WTC11 (cell line): ENCODE results near the gene LTA4H. TPM values are rescaled to one million over a fixed set of nuclear protein-coding genes. Genes with fewer than 3 reads are reported as not detected.

Source experiments
- ATAC-seq: fragments of 200-7000 bp; cut with Tn5 transposase; 2 replicates; pipeline ENCODE4 v1.10.0; 2021; ENCODE audit warnings: mild to moderate bottlenecking, moderate library complexity
- CTCF ChIA-PET: fragments of 300-600 bp; sonication (Branson Sonifier 250); formaldehyde crosslinking; loops from one replicate; lab custom pipeline; 2021; ENCODE audit warnings: antibody characterized with exemption; lab: Charles Lee
- POLR2A ChIA-PET: fragments of 350-600 bp; sonication (Branson Sonifier 250); formaldehyde crosslinking; loops from one replicate; lab custom pipeline; 2021; ENCODE audit warnings: antibody characterized with exemption; lab: Charles Lee
- DNase-seq: peaks from one replicate; pipeline ENCODE4 v3.0.0; 2021; ENCODE audit warnings: low spot score
- H3K27ac Mint-ChIP-seq: 2 replicates; pipeline ENCODE4 v1.8.0; 2021; ENCODE audit warnings: mixed read lengths
- H3K27me3 Mint-ChIP-seq: 2 replicates; pipeline ENCODE4 v1.8.0; 2021; ENCODE audit warnings: low read depth, mild to moderate bottlenecking, moderate library complexity, mixed read lengths
- H3K36me3 Mint-ChIP-seq: 2 replicates; pipeline ENCODE4 v1.8.0; 2021; ENCODE audit warnings: mixed read lengths
- H3K4me1 Mint-ChIP-seq: 2 replicates; pipeline ENCODE4 v1.8.0; 2022; ENCODE audit warnings: mixed read lengths
- H3K4me3 Mint-ChIP-seq: 2 replicates; pipeline ENCODE4 v1.8.0; 2021; ENCODE audit warnings: mild to moderate bottlenecking, moderate library complexity, mixed read lengths
- H3K9me3 Mint-ChIP-seq: 2 replicates; pipeline ENCODE4 v1.8.0; 2021; ENCODE audit warnings: mixed read lengths
- AR ChIP-seq: fragments of 250-450 bp; sonication (Bioruptor Pico); IDR thresholded peaks from 2 replicates; pipeline ENCODE4 v1.9.0; 2021; ENCODE audit warnings: mild to moderate bottlenecking
- E2F5 ChIP-seq: sonication (generic); formaldehyde crosslinking; IDR thresholded peaks from 2 replicates; pipeline ENCODE4 v1.8.1; 2022; ENCODE audit warnings: mild to moderate bottlenecking, moderate library complexity, missing genetic modification reagents
- ETV6 ChIP-seq: sonication (generic); formaldehyde crosslinking; IDR thresholded peaks from 2 replicates; pipeline ENCODE4 v1.8.1; 2022; ENCODE audit warnings: mild to moderate bottlenecking, missing genetic modification reagents
- GRHL2 ChIP-seq: fragments of 250-450 bp; sonication (Bioruptor Pico); IDR thresholded peaks from 2 replicates; pipeline ENCODE4 v1.8.0; 2022; ENCODE audit warnings: mild to moderate bottlenecking, moderate library complexity; ENCODE audit not compliant: insufficient replicate concordance, severe bottlenecking
- GTF2I ChIP-seq: fragments of 250-450 bp; sonication (Bioruptor Pico); conservative IDR thresholded peaks from 2 replicates; pipeline ENCODE4 v1.4.0; 2021; ENCODE audit warnings: mild to moderate bottlenecking
- HMGXB4 ChIP-seq: sonication (generic); formaldehyde crosslinking; IDR thresholded peaks from 2 replicates; pipeline ENCODE4 v1.8.1; 2023; ENCODE audit warnings: mild to moderate bottlenecking, moderate library complexity, missing genetic modification reagents
- JAZF1 ChIP-seq: fragments of 250-450 bp; sonication (Bioruptor Pico); IDR thresholded peaks from 2 replicates; pipeline ENCODE4 v1.9.0; 2021; ENCODE audit warnings: moderate library complexity, mild to moderate bottlenecking, inconsistent platforms
- PREB ChIP-seq: sonication (generic); formaldehyde crosslinking; IDR thresholded peaks from 2 replicates; pipeline ENCODE4 v1.8.1; 2022; ENCODE audit warnings: mild to moderate bottlenecking, missing genetic modification reagents, moderate library complexity, borderline replicate concordance
- TCF7 ChIP-seq: sonication (generic); formaldehyde crosslinking; IDR thresholded peaks from 2 replicates; pipeline ENCODE4 v1.8.0; 2022; ENCODE audit warnings: mild to moderate bottlenecking, low read depth, missing genetic modification reagents, moderate library complexity
- ZBTB21 ChIP-seq: sonication (generic); formaldehyde crosslinking; IDR thresholded peaks from 2 replicates; pipeline ENCODE4 v1.8.1; 2023; ENCODE audit warnings: mild to moderate bottlenecking, missing genetic modification reagents, borderline replicate concordance
- ZNF138 ChIP-seq: sonication (generic); formaldehyde crosslinking; conservative IDR thresholded peaks from 2 replicates; pipeline ENCODE4 v1.8.1; 2022; ENCODE audit warnings: mild to moderate bottlenecking, moderate library complexity, missing genetic modification reagents
- ZNF423 ChIP-seq: fragments of 250-450 bp; sonication (Bioruptor Pico); IDR thresholded peaks from 2 replicates; pipeline ENCODE4 v2.1.2; 2022; ENCODE audit warnings: mild to moderate bottlenecking, moderate library complexity
- total RNA-seq: library from RNA; stranded (reverse); gene quantifications from 3 replicates; pipeline ENCODE4 v1.2.3, GENCODE V29; 2021
- TF ChIP-seq, protein P1 (sequence below): fragments of 250-450 bp; sonication (Bioruptor Pico); IDR thresholded peaks from 2 replicates; pipeline ENCODE4 v1.9.0; 2021; ENCODE audit warnings: mild to moderate bottlenecking
- TF ChIP-seq, protein P2 (sequence below): sonication (generic); formaldehyde crosslinking; conservative IDR thresholded peaks from 2 replicates; pipeline ENCODE4 v1.8.1; 2023; ENCODE audit warnings: mild to moderate bottlenecking, low read depth, missing genetic modification reagents, moderate library complexity

The LTA4H gene
- total RNA-seq, 1 experiment from 2014 or later = 134 TPM

- CTCF ChIA-PET = interaction anchor here (0.6 to 1.6 kb wide), 2 partner anchors 145 to 419 kb away, joined by 3 to 5 read pairs; no protein-coding TSS in a partner anchor
- Mint-ChIP-seq H3K27me3 (no peaks in the 10 kb centered on the region), H3K4me3 (peak overlapping the region; percentile 30), H3K36me3 (no peaks in the 10 kb centered on the region), H3K27ac (peak overlapping the region; percentile 65; the same call in 1 of the 2 replicates), H3K4me1 (peaks cover 15% of the 10 kb centered on the region), H3K9me3 (no peaks in the 10 kb centered on the region)
- POLR2A ChIA-PET = no interaction called here
- DNase-seq (peak; percentile 40), ATAC-seq (peak; percentile 90)
- peak; percentile 29; the same call in 1 of the 2 replicates for TF ChIP-seq ZBTB21 (CRISPR knock-in tag)
- TF ChIP-seq E2F5 (CRISPR knock-in tag) = no peak
Measured at GRCh38 chr12:96070670-96071279, 35.4 kb upstream of the LTA4H start.

GRCh38 chr12:96069511-96070231 lies 34.3 kb upstream of the LTA4H start:
- no peak overlapping the region for H3K4me3 Mint-ChIP-seq
- H3K4me1 Mint-ChIP-seq = peaks cover 15% of the 10 kb centered on the region
- POLR2A ChIA-PET = no interaction called here
- H3K36me3 Mint-ChIP-seq = no peaks in the 10 kb centered on the region
- TF ChIP-seq GRHL2 (CRISPR knock-in tag) (no peak), GTF2I (CRISPR knock-in tag) (peak; percentile 80)
- TF ChIP-seq, protein P1, sequence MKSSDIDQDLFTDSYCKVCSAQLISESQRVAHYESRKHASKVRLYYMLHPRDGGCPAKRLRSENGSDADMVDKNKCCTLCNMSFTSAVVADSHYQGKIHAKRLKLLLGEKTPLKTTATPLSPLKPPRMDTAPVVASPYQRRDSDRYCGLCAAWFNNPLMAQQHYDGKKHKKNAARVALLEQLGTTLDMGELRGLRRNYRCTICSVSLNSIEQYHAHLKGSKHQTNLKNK = no peak
- TF ChIP-seq, all 79 proteins: peak for 1
- Mint-ChIP-seq H3K27me3 (no peaks in the 10 kb centered on the region), H3K9me3 (no peaks in the 10 kb centered on the region), H3K27ac (no peak overlapping the region)
- DNase-seq (no peak), ATAC-seq (no peak)
- CTCF ChIA-PET = no interaction called here

DNA sequence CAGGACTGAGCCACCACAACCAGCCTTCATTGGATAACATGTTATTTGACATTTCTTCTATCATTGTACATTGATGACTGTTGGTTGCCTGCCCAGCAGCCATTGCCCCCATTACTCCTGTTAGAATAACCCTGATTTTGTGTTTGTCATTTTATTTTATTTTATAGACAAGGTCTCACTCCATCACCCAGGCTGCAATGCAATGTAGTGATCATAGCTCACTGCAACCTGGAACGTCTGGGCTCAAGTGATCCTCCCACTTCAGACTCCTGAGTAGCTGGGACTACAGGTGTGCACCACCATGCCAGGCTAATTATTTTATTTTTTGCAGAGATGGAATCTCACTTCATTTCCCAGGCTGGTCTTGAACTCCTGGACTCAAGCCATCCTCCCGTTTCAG lies 33.2 kb upstream of the LTA4H start:
- POLR2A ChIA-PET = no interaction called here
- no peak overlapping the region for H3K4me3 Mint-ChIP-seq
- H3K9me3 Mint-ChIP-seq = no peaks in the 10 kb centered on the region
- CTCF ChIA-PET = interaction anchor here (0.9 kb wide), 1 partner anchor 147 kb away, joined by 3 read pairs; no protein-coding TSS in a partner anchor
- DNase-seq = no peak
- no peaks in the 10 kb centered on the region for H3K36me3 Mint-ChIP-seq
- TF ChIP-seq HMGXB4 (CRISPR knock-in tag) (no peak), ZNF138 (CRISPR knock-in tag) (no peak), ETV6 (CRISPR knock-in tag) (no peak), PREB (CRISPR knock-in tag) (no peak), ZNF423 (CRISPR knock-in tag) (no peak), AR (CRISPR knock-in tag) (no peak), JAZF1 (CRISPR knock-in tag) (no peak), ZBTB21 (CRISPR knock-in tag) (no peak), TCF7 (CRISPR knock-in tag) (no peak)
- TF ChIP-seq, protein P2, sequence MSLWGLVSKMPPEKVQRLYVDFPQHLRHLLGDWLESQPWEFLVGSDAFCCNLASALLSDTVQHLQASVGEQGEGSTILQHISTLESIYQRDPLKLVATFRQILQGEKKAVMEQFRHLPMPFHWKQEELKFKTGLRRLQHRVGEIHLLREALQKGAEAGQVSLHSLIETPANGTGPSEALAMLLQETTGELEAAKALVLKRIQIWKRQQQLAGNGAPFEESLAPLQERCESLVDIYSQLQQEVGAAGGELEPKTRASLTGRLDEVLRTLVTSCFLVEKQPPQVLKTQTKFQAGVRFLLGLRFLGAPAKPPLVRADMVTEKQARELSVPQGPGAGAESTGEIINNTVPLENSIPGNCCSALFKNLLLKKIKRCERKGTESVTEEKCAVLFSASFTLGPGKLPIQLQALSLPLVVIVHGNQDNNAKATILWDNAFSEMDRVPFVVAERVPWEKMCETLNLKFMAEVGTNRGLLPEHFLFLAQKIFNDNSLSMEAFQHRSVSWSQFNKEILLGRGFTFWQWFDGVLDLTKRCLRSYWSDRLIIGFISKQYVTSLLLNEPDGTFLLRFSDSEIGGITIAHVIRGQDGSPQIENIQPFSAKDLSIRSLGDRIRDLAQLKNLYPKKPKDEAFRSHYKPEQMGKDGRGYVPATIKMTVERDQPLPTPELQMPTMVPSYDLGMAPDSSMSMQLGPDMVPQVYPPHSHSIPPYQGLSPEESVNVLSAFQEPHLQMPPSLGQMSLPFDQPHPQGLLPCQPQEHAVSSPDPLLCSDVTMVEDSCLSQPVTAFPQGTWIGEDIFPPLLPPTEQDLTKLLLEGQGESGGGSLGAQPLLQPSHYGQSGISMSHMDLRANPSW (CRISPR knock-in tag) = no peak
- TF ChIP-seq, all 79 proteins: peak for 0
- Mint-ChIP-seq H3K27ac (no peak overlapping the region), H3K27me3 (no peaks in the 10 kb centered on the region; the same call in 1 of the 2 replicates), H3K4me1 (peaks cover 15% of the 10 kb centered on the region)
- no peak for ATAC-seq
